Measurements from ENCODE around the gene PAQR6.

PAQR6 gene, protein sequence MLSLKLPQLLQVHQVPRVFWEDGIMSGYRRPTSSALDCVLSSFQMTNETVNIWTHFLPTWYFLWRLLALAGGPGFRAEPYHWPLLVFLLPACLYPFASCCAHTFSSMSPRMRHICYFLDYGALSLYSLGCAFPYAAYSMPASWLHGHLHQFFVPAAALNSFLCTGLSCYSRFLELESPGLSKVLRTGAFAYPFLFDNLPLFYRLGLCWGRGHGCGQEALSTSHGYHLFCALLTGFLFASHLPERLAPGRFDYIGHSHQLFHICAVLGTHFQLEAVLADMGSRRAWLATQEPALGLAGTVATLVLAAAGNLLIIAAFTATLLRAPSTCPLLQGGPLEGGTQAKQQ

DNA sequence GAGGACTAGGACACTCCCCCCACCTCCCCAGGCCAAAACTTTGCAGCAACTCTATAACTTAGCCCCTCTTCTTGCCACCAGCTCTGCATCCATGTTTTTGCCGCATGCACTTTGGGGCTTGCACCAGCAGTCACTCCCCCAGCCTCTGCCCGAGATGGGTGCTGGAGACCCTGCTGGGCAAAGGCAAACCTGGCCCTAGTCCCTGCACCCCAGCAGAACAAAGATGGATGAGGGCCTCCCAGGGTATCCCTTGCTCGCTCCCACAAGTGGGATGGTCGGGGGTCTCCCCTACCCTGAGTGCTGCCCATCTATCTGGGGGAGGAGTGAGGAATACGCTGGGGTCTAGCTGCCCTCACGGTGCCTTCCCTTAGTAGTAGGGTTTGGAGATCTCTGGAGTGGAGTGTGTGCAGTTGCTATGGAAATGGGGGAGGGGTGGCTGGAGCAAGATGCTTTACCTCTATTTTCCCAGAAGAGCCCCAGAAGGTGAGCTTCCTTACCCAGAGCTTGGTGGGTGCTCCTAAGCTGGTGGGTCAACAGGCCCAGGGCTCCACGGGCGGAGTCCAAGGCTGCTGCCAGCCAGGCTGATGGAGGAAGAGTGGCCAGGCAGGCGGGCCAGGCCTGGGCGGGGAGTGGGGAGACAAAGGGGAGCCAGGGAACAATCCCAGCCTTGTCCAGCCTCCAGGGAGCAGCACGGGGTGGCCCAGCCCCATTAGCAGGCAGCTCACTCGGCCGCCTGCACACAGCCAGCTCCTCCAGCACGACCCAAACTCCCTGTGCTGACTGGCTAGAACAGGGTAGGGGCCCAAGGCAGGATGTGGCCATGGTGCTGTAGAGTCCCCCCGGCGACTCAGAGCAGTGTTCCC is at the start of gene PAQR6:
PAQR6 (minus strand) TSS at position 597 of the 863 bp plus-strand sequence. CDS start 1,325 bp downstream, outside the sequence.
- DNase-seq: no peak

DNA sequence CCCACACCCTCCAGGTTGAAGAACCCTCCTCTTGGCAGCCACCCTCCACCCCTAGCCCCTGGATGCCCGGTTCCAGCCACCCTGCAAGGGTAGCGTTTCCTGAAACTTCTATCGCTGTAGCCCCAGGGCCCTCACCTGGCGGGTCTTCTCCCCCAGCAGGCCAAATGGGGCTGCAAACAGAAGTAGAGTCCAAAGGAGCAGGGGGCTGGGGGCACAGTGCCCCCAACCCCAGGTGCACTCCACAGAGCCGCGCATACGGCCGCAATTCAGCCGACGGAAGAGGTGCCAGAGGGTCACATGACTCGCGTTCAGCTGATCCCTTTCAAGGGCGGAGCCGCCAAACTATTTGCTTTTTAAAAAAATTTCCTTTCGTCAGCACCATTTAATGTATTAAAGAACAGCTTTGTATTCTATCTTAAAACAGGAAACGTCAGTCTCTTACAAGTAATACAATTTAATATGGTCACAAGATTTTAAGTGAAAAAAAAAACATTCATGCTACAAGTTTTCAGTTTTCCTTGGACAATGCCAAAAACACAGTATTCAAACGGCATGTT is 47.6 kb upstream of the PAQR6 start, which contains the start of gene GLMP:
GLMP (minus strand) TSS at position 289 of the 557 bp plus-strand sequence; CDS start at position 255, 34 bp downstream.
- peak; percentile 80 for DNase-seq

DNA sequence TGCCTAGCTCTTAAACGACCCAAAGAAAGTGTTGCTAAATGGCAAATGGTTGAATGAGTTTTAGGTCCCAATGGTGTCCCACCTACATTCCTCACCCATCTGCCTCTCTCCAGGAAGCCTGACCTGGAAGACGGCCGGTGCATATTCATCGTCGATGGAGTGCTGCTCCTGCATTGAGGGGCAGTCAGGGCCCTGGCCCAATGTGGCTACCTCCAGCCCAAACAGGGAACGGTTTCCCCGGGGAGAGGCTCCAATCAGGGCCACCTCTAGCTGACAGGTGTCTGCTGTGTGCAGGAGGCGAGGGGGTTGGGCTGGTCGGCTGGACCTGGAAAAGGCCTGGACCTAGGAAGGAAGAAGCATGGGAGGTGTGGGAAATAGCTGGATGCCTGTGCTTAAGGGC is 46.0 kb upstream of the PAQR6 start:
- DNase-seq: no peak

DNA sequence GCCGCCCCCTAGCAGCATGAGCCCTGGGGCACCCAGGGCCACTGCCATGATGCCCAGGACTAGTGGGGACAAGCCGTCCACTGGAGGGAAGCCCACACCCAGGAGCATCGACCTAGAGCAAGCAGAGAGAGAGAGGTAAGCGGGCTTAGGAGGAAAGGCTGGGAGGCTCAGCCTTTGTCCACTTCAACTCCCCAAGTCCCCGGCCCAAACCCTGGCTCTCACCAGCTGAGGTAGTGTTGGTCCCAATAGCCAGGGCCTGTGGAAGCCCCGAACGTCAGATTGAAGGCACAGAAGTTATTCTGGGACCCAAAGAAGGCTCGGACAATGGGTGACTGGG is 45.2 kb upstream of the PAQR6 start:
- no peak for DNase-seq

DNA sequence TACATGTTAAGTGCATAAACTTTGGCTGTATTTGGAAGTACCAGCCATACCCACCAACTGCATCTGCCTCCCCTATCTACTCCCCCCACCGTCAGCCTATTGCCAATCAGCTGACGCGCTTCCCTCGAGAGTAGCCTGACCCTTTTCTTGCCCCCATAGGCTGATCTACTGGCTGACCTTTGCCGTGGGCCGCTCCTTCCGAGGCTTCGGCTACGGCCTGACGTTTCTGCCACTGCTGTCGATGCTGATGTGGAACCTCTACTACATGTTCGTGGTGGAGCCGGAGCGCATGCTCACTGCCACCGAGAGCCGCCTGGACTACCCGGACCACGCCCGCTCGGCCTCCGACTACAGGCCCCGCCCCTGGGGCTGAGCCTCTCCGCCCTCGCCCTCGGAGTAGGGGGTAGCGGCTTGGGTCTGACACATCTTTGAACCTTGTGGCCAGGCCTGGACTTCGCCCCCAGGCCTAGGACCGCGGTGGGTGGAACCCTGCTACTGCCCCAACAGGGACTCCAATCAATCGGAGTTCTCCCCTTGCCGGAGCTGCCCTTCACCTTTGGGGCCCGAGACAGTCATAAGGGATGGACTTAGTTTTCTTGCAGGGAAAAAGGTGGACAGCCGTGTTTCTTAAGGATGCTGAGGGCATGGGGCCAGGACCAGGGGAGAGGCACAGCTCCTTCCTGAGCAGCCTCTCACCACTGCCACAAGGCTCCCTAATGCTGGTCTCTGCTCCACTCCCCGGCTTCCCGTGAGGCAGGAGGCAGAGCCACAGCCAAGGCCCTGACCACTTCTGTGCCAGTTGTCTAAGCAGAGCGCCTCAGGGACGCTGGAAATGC is 43.6 kb upstream of the PAQR6 start:
- DNase-seq: no peak

DNA sequence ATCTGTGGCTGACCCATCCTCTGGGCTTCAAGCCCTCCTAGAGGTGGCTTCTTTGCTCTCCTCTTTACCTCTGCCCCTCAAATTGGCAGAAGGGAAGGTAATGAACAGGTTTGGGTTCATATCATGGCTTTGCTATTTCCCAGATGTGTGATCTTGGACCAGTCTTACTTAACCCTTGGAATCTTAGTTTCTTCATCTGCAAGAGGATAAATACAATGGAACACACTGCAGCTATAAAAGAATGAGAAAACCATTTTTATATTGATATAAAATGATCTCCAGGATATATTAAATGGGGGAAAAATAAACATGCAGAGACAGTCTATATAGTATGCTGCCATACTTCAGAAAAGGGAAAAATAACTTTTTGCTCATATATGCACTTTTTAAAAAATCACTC is 42.0 kb upstream of the PAQR6 start:
- DNase-seq: no peak

DNA sequence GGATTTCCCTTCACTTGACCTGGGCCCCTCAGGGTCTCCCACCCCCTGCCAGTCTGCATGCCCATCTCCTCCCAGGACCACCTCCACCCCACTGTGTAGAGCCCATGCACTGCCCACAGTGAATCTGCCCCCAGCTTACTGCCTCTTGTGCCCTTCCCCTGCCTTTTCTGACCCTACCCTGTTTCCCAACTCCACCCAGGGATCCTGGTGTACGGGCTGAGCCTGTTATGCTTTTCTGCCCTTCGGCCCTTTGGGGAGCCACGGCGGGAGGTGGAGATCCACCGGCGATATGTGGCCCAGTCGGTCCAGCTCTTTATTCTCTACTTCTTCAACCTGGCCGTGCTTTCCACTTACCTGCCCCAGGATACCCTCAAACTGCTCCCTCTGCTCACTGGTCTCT is 38.2 kb upstream of the PAQR6 start:
- no peak for DNase-seq

DNA sequence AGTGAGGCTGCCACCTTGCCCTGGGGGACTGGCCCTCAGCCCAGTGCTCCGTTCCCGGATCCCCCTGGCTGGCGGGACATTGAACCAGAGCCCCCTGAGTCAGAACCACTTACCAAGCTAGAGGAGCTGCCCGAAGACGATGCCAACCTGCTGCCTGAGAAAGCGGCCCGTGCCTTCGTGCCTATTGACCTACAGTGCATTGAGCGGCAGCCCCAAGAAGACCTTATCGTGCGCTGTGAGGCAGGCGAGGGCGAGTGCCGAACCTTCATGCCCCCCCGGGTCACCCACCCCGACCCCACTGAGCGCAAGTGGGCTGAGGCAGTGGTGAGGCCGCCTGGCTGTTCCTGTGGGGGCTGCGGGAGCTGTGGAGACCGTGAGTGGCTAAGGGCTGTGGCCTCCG is 37.6 kb upstream of the PAQR6 start:
- DNase-seq: no peak

DNA sequence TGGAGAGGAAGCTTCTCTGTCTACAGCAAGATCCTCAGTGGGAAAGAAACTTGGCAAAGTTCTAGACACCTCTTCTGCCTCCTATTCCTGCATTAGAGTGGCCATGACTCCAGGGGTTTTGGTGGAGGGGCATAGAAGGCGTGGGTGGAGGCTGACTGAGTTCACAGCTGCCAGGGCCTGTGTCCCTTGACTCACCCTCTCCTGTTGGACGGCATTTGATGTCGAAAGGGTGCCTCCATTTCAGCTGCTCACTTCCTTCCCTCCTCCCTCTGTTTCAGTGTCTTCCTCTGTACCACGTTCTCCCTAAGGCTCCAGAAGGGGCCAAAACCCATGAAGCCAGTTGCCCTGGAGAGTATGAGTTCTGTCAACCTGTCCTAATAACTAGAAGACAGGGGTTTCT is 36.9 kb upstream of the PAQR6 start:
- DNase-seq: no peak

DNA sequence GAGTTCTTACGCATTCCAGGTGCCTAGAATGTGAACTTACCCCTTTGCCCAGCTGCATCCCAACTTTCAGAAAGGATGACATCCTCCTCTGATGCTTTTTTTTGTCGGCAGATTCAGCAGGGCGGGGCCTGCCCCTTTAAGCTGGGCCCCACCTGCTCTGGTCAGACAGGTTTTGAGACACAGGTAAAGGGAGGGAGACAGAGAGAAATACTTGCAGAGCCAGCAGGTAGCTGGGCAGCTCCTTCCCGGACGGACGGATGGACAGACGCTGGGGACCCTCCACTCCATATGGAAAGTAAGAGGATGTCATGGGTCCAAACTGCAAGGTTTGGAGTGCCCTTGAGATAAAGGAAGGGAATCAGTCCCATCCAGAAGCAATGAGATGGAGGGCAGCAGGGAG is 36.3 kb upstream of the PAQR6 start, which contains the start of gene TMEM79:
TMEM79 (plus strand) TSS at position 214 of the 400 bp plus-strand sequence. CDS start 902 bp downstream, outside the sequence.
- no peak for DNase-seq

DNA sequence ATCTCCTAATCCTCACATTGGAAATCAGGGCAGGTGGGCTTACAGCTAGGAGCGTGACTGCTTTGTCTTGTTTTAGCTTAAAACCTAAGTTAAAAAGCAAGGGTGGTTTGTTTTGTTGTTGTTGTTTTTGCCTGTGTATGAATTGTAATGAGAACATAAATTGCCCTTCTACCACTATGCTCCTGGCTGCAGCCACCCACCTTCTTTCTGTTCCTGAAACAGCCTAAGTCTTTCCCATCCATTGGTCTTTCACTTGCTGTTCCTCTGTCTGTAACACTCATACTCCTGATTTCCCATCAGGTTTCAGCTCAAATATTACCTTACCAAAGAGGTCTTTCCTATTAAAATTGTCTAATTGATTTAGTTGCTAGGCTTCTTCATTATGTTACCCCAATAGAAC is 35.7 kb upstream of the PAQR6 start:
- DNase-seq: no peak

DNA sequence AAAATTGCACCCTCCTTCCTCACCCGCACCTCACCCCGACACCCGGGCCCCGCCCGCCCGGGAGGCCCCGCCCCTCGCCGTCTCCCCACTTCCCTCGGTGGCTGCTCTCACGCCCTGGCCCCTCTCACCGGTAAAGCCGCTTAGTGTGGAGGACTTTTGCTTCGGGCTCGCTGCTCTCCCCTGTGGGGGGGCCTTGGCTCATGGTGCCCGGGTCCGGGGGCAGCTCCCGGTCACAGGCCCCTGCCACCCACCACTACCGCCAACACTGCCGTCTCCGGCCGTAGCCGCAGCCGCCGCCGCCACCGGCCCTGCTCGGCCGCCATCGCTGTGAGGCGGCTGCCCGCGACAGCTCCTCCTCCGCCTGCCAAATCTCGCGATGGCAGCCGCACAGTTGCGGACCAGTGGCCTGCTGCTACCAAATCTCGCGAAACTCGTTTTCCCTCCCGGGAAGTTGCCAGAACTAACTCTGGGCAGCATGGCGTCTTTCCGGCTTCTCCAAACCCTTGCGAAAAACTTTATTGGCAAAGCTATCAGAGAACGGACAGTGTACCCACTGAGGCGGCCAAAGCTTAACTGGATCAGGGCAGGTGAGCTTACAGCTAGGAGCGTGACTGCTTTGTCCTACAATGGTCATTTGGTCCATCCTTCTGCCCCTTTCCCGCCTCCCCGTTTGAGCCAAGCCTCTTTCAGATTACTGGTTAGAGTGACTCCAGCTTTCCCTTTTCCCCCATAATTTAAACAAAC is 34.8 kb upstream of the PAQR6 start, which contains the start of gene SMG5:
SMG5 (minus strand) TSS at position 347 of the 744 bp plus-strand sequence; CDS start at position 202, 145 bp downstream.
- DNase-seq: peak; percentile 100

DNA sequence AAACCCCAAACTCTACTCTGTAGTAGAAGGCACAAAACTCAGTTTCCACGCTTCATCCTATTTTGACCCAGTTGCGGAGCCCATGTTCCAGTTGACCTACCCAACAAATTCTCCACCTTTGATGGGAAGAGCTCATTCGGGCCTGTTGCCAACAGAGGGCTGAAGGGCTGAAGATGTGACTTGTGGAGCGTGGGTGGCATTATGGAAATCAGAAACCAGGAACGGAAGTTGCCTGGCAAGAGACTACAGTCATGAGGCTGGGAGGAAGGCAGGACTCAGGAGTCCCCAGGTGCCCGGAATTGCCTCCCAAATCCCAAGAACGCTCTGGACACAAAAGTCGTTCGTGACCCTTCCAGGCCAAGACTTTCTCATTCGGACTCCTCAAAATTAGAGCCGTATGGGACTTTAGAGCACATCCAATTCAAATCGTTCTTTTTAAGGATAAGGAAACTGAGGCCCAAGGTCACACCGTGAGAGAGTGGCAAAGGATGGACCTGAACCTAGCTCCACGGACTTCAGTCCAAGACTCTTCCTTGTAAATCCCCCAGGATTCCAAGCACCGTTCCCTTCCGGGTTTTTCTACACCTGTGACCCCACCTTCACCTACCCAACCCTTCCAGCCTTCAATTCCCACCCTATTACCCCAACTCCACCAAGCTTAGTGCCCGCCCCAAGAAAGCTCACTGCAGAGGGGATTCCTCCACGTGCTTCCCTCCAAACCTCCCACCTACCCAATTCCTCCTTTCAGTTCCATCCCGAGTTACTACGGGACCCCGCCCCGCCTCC is 34.0 kb upstream of the PAQR6 start:
- DNase-seq: peak; percentile 55

DNA sequence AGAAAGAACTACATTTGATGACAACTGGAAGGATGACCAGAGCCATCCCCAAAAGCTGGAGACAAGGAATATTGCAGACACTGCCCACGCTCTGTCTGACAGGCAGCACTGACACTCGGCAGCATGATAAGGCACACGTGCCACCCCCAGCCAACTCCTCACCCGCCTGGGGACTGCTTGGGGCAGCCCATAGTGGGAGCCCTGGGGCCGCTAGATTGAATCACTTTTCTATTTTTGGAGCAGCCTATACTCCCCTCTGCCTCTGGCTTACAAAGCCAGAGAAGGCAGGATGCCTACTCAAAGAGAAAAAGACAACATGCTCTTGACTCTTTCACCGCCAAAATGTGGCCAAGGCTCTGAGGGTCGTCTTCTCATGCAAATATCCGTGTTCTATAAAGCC is 33.4 kb upstream of the PAQR6 start:
- peak; percentile 85 for DNase-seq

DNA sequence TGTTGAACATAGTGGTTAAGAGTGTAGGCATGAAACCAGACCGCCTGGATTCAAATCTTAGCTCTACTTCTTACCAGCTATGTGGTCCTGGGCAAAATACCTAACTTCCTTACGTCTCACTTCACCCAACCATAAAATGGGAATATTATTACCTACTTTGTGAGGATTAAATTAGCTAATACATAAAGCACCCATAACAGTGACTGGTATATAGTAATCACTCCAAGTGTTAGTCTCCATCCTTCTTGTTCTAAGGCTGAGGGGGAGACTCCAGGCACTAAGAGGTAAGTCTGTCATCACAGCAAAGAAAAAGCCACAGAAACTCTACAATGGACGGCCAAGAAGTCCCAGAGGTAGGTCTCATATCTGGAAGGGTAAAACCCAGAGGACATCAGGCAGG is 32.0 kb upstream of the PAQR6 start:
- no peak for DNase-seq

DNA sequence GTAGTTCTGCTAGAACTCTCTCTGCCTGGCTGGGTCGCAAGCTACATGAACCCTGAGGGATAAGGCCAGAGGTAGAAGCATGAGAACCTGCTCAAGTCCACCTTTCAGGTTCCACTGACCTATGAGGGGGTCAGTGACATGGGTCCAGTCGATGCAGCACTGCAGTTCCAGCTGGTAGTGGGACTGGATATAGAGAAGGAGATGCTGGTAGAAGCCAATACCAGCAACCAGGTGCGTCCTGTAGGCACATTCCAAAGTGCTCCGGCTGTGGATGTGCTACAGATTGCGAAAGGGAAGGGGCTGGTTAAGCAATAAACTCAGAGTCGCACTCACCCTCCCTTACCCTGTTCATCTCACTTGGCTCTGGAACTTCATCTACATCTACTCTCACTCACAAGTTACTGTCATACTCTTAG is 29.1 kb upstream of the PAQR6 start:
- no peak for DNase-seq

DNA sequence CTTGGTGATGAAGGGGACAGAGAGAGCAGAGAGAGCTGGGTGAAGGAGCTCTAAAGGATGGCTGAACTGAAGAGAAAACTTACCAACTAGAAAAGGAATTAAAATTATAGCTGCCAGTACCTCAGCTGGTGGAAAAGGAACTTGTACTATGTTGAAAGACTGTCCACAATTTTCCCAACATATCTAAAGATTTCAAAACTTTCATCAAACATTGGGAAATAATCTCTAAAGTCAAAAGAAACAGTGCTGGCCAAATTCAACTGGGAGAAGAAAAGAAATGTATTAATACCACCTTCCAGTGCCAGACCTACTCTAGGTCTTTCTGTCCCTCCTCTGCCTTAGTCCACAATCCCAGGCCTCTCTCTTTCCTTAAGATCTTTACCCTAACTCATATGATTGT is 28.7 kb upstream of the PAQR6 start:
- no peak for DNase-seq

DNA sequence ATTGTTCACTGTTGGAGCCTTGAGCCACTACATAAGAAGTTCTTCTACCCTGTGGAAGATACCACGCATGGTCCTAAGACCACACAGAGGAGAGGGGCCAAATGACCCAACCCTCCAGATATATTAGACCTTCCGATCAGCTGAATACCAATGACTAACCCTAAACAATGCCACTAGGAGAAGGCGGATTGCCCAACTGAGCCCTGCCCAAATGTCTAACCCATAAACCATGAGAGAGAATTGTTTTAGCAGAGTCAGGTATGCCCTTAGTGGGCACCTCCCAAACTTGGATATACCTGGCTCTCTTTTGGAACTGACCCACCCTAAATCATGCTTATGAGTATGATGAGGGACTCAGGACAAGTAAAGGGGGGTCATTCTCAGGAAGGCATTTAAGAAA is 22.5 kb upstream of the PAQR6 start:
- DNase-seq: no peak

DNA sequence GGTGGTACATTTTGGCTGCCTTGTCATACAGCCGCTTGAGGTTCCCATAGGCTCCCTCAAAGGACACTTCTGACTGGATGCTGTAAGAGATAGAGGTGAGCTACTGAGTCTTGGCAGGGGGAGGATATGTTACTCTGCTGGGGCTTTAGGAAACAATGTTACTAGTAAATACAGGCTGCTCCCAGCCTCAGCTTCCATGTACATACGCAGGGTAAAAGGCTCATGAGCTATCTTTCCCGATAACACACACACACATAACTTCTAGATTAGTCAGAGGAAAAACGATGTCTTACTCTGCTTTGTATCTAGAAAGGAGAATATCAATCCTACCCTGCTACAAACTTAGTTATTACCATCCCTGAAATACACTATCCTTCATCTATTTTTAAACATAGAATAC is 20.5 kb upstream of the PAQR6 start:
- DNase-seq: no peak

DNA sequence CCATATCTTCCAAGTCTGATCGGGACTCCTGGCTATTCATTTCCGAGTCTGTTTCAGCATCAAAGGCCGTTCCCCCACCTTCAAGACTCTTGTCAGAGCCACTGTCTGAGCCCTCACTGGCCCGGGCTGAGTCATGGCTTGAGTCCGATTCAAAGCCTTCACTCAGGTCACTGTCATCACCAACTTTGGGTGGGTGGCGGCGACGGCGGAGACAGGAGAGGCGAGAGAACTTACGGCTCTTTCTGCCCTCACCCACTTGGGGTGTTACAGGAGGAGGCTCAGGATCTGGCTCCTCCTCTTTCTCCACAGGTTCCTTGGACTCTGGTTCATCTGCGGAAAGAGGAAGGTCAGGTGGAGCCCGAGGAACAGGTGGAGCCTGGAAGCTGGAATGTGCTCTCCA is 18.2 kb upstream of the PAQR6 start:
- no peak for DNase-seq

DNA sequence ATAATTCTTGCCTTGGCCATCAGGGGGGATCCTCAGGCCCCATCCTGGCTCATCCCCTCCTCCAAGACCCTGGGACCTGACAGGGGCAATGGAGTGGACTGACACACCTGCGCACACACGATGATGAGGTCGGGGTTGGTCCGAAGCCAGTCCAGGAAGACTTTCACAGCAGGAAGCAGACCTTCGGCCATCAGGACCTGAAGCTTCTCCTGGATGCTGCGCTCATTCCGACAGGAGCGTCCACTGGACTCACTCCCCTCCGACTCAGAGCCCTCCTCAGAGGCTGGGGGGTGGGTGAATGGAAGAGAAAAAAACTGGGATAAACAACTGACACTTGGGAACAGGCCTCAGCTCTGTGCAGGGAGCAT is 15.4 kb upstream of the PAQR6 start:
- DNase-seq: no peak

Data from RPMI8226 (cell line).